ENCODE results near the gene UBAC2.

Gene UBAC2

GRCh38 chr13:99161512-99161911 lies 39.1 kb upstream of the UBAC2 start:
- no peak for TF ChIP-seq ZNF565 (CRISPR knock-in tag; conservative IDR thresholded peaks at IDR 0.05; ENCODE audit: low read depth)
- TF ChIP-seq ZFP30 (CRISPR knock-in tag; IDR thresholded peaks at IDR 0.05) = no peak
- TF ChIP-seq POU6F1 (CRISPR knock-in tag; IDR thresholded peaks at IDR 0.05; ENCODE audit: borderline replicate concordance, low read depth) = no peak
- TF ChIP-seq RARB (CRISPR knock-in tag; IDR thresholded peaks at IDR 0.05) = no peak
- no peak for TF ChIP-seq TCF4 (CRISPR knock-in tag; IDR thresholded peaks at IDR 0.05; ENCODE audit: borderline replicate concordance)
- TF ChIP-seq GLIS3 (CRISPR knock-in tag; IDR thresholded peaks at IDR 0.05) = no peak
- no peak for TF ChIP-seq OSR1 (CRISPR knock-in tag; IDR thresholded peaks at IDR 0.05)
- TF ChIP-seq CSDC2 (CRISPR knock-in tag; IDR thresholded peaks at IDR 0.05) = no peak
- TF ChIP-seq ESRRG (CRISPR knock-in tag; IDR thresholded peaks at IDR 0.05) = no peak
- no peak for ATAC-seq

DNA sequence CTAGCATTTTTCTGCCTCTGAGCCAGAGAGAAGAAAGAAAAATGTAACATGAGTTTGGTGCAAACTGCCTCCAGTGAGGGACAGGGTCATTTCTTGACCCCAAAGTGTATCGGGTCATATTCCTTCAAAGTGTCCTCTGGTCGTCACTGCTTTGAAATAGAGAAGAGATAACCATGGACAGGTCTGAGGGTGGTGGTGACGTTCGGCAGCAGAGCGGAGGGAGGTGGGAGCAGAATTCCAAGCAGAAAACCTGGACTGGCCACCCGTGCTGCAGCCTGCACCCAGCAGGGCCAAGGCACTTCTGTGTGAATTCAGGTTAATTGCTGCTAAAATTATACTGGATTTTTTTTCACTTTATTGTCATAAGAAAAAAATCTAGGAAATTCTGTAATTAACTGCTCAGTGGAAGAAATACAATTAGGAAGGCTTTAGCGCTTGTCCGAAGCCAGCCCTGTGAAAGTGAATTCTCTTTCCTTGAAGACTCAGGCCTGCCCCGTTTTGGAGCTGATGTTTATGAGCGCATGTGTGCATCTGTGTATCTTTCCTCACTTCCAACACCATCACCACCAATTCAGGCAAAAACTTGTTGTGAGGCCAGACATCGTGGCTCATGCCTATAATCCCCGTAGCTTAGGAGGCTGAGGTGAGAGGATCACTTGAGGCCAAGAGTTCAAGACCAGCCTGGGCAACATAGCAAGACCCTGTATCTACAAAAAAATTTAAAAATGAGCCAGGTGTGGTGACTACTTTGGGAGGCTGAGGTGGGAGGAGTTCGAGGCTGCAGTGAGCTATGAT lies 37.9 kb upstream of the UBAC2 start:
- TF ChIP-seq ISL1 (CRISPR knock-in tag; IDR thresholded peaks at IDR 0.05) (no peak), ZFP3 (CRISPR knock-in tag; IDR thresholded peaks at IDR 0.05) (no peak), POU6F1 (CRISPR knock-in tag; IDR thresholded peaks at IDR 0.05; ENCODE audit: borderline replicate concordance, low read depth) (no peak), PPARA (CRISPR knock-in tag; IDR thresholded peaks at IDR 0.05; ENCODE audit: borderline replicate concordance) (no peak), RARB (CRISPR knock-in tag; IDR thresholded peaks at IDR 0.05) (no peak), ZFP30 (CRISPR knock-in tag; IDR thresholded peaks at IDR 0.05) (no peak), ARNTL (CRISPR knock-in tag; IDR thresholded peaks at IDR 0.05; ENCODE audit: borderline replicate concordance, low read depth) (no peak)
- TF ChIP-seq, protein P1, sequence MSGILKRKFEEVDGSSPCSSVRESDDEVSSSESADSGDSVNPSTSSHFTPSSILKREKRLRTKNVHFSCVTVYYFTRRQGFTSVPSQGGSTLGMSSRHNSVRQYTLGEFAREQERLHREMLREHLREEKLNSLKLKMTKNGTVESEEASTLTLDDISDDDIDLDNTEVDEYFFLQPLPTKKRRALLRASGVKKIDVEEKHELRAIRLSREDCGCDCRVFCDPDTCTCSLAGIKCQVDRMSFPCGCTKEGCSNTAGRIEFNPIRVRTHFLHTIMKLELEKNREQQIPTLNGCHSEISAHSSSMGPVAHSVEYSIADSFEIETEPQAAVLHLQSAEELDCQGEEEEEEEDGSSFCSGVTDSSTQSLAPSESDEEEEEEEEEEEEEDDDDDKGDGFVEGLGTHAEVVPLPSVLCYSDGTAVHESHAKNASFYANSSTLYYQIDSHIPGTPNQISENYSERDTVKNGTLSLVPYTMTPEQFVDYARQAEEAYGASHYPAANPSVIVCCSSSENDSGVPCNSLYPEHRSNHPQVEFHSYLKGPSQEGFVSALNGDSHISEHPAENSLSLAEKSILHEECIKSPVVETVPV (CRISPR knock-in tag; IDR thresholded peaks at IDR 0.05) = no peak
- no peak for ATAC-seq

DNA sequence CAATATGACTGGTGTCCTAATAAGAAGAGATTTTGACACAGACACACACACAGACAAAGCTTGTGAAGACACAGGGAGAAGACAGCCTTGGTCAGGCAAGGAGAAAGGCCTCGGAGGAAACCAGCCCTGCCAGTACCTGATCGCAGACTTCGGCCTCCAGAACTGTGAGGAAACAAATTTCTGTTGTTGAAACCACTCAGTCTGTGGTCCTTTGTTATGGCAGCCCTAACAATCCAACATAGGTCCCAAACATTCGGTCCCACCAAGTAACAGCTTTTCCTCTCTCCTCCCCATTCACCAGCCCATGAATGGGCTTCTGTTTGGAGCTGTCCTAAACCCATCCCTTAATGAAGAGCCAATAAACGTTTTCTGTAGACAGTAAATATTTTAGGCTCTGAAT lies 36.4 kb upstream of the UBAC2 start:
- no peak for TF ChIP-seq ISL1 (CRISPR knock-in tag; IDR thresholded peaks at IDR 0.05)
- no peak for TF ChIP-seq BACH2 (CRISPR knock-in tag; IDR thresholded peaks at IDR 0.05; ENCODE audit: borderline replicate concordance)
- no peak for TF ChIP-seq CSDC2 (CRISPR knock-in tag; IDR thresholded peaks at IDR 0.05)
- TF ChIP-seq, protein P2, sequence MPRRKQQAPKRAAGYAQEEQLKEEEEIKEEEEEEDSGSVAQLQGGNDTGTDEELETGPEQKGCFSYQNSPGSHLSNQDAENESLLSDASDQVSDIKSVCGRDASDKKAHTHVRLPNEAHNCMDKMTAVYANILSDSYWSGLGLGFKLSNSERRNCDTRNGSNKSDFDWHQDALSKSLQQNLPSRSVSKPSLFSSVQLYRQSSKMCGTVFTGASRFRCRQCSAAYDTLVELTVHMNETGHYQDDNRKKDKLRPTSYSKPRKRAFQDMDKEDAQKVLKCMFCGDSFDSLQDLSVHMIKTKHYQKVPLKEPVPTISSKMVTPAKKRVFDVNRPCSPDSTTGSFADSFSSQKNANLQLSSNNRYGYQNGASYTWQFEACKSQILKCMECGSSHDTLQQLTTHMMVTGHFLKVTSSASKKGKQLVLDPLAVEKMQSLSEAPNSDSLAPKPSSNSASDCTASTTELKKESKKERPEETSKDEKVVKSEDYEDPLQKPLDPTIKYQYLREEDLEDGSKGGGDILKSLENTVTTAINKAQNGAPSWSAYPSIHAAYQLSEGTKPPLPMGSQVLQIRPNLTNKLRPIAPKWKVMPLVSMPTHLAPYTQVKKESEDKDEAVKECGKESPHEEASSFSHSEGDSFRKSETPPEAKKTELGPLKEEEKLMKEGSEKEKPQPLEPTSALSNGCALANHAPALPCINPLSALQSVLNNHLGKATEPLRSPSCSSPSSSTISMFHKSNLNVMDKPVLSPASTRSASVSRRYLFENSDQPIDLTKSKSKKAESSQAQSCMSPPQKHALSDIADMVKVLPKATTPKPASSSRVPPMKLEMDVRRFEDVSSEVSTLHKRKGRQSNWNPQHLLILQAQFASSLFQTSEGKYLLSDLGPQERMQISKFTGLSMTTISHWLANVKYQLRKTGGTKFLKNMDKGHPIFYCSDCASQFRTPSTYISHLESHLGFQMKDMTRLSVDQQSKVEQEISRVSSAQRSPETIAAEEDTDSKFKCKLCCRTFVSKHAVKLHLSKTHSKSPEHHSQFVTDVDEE (CRISPR knock-in tag; IDR thresholded peaks at IDR 0.05) = no peak
- TF ChIP-seq ARNTL (CRISPR knock-in tag; IDR thresholded peaks at IDR 0.05; ENCODE audit: borderline replicate concordance, low read depth) = no peak
- no peak for TF ChIP-seq POU6F1 (CRISPR knock-in tag; IDR thresholded peaks at IDR 0.05; ENCODE audit: borderline replicate concordance, low read depth)
- TF ChIP-seq PATZ1 (CRISPR knock-in tag; IDR thresholded peaks at IDR 0.05; ENCODE audit: borderline replicate concordance) = no peak
- TF ChIP-seq, protein P3, sequence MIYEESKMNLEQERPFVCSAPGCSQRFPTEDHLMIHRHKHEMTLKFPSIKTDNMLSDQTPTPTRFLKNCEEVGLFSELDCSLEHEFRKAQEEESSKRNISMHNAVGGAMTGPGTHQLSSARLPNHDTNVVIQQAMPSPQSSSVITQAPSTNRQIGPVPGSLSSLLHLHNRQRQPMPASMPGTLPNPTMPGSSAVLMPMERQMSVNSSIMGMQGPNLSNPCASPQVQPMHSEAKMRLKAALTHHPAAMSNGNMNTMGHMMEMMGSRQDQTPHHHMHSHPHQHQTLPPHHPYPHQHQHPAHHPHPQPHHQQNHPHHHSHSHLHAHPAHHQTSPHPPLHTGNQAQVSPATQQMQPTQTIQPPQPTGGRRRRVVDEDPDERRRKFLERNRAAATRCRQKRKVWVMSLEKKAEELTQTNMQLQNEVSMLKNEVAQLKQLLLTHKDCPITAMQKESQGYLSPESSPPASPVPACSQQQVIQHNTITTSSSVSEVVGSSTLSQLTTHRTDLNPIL (CRISPR knock-in tag; IDR thresholded peaks at IDR 0.05; ENCODE audit: low read depth) = no peak
- no peak for TF ChIP-seq OSR1 (CRISPR knock-in tag; IDR thresholded peaks at IDR 0.05)
- TF ChIP-seq RARB (CRISPR knock-in tag; IDR thresholded peaks at IDR 0.05) = no peak
- TF ChIP-seq ESRRG (CRISPR knock-in tag; IDR thresholded peaks at IDR 0.05) = no peak
- TF ChIP-seq ZNF70 (CRISPR knock-in tag; IDR thresholded peaks at IDR 0.05) = no peak
- TF ChIP-seq, protein P1 (CRISPR knock-in tag; IDR thresholded peaks at IDR 0.05) = no peak
- no peak for ATAC-seq
